ENCODE results near the gene ZNF69.
"Not testable (repeated sequence)": the region's sequence is repeated elsewhere in the genome, so short reads cannot be mapped to it uniquely, and the experiment has no call there.

- not testable (repeated sequence) for TF ChIP-seq CTCF, POLR2A (IDR thresholded peaks at IDR 0.05)
Observed at GRCh38 chr19:11850289-11850688, 37.3 kb upstream of the ZNF69 start.
